Activated CD8-positive, alpha-beta T cell treated with anti-CD3 and anti-CD28 coated beads for 36 hours (primary cell): ENCODE data around the gene CFAP97. TPM values are rescaled to one million over a fixed set of nuclear protein-coding genes. Genes with fewer than 3 reads are reported as not detected.

ENCODE experiments used
- ATAC-seq: fragments of 200-7000 bp; cut with Tn5 transposase; one replicate; pipeline ENCODE4 v1.10.0; 2021; ENCODE audit warnings: mild to moderate bottlenecking, moderate library complexity
- CTCF ChIA-PET: fragments of 350-600 bp; sonication (Branson Sonifier 250); formaldehyde crosslinking; loops from one replicate; lab custom pipeline; 2021; ENCODE audit warnings: antibody characterized with exemption; lab: Charles Lee
- POLR2A ChIA-PET: fragments of 350-600 bp; sonication (Branson Sonifier 250); formaldehyde crosslinking; loops from one replicate; lab custom pipeline; 2021; ENCODE audit warnings: antibody characterized with exemption; lab: Charles Lee
- DNase-seq: peaks from one replicate; pipeline ENCODE4 v3.0.0-alpha.2; 2020
- H3K27ac Mint-ChIP-seq: one replicate; pipeline ENCODE4 v1.8.0; 2021; ENCODE audit warnings: mild to moderate bottlenecking, mixed read lengths
- H3K27me3 Mint-ChIP-seq: one replicate; pipeline ENCODE4 v1.8.0; 2021; ENCODE audit warnings: mixed read lengths
- H3K36me3 Mint-ChIP-seq: one replicate; pipeline ENCODE4 v1.8.0; 2021; ENCODE audit warnings: low read depth, mixed read lengths
- H3K4me1 Mint-ChIP-seq: one replicate; pipeline ENCODE4 v1.8.0; 2021; ENCODE audit warnings: low read depth, mixed read lengths
- H3K4me3 Mint-ChIP-seq: one replicate; pipeline ENCODE4 v1.8.0; 2021; ENCODE audit warnings: mild to moderate bottlenecking, moderate library complexity, mixed read lengths
- H3K9me3 Mint-ChIP-seq: one replicate; pipeline ENCODE4 v1.8.0; 2021; ENCODE audit warnings: mixed read lengths
- intact Hi-C: fragments of 100-400 bp; cut with micrococcal nuclease; formaldehyde crosslinking; loops from one replicate; pipeline ENCODE4 v1.10.0; 2022
- total RNA-seq, 2 experiments: library from RNA; stranded (reverse); gene quantifications; one replicate each; pipeline ENCODE4 v1.2.3, GENCODE V29; 2021
- TF ChIP-seq, protein P1 (sequence below): fragments of 200-600 bp; IDR thresholded peaks from one replicate; pipeline ENCODE4 v1.8.0; 2022; ENCODE audit warnings: antibody characterized with exemption, mild to moderate bottlenecking

The CFAP97 gene
- total RNA-seq, 2 experiments from 2014 or later: 48.5 to 50.3 TPM

GRCh38 chr4:185179488-185179887 lies 24.3 kb downstream of the CFAP97 start:
- ChIA-PET CTCF (interaction anchor here (1.1 kb wide), 1 partner anchor 45 kb away, joined by 3 read pairs; no protein-coding TSS in a partner anchor), POLR2A (no interaction called here)
- Mint-ChIP-seq H3K4me1 (peaks cover 24% of the 10 kb centered on the region), H3K27ac (no peak overlapping the region), H3K36me3 (peaks cover 22% of the 10 kb centered on the region), H3K4me3 (no peak overlapping the region), H3K9me3 (no peaks in the 10 kb centered on the region), H3K27me3 (no peaks in the 10 kb centered on the region)
- DNase-seq (peak; percentile 9), ATAC-seq (no peak)
- intact Hi-C loops: no loop called here
- TF ChIP-seq, protein P1, sequence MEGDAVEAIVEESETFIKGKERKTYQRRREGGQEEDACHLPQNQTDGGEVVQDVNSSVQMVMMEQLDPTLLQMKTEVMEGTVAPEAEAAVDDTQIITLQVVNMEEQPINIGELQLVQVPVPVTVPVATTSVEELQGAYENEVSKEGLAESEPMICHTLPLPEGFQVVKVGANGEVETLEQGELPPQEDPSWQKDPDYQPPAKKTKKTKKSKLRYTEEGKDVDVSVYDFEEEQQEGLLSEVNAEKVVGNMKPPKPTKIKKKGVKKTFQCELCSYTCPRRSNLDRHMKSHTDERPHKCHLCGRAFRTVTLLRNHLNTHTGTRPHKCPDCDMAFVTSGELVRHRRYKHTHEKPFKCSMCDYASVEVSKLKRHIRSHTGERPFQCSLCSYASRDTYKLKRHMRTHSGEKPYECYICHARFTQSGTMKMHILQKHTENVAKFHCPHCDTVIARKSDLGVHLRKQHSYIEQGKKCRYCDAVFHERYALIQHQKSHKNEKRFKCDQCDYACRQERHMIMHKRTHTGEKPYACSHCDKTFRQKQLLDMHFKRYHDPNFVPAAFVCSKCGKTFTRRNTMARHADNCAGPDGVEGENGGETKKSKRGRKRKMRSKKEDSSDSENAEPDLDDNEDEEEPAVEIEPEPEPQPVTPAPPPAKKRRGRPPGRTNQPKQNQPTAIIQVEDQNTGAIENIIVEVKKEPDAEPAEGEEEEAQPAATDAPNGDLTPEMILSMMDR: no peak

DNA sequence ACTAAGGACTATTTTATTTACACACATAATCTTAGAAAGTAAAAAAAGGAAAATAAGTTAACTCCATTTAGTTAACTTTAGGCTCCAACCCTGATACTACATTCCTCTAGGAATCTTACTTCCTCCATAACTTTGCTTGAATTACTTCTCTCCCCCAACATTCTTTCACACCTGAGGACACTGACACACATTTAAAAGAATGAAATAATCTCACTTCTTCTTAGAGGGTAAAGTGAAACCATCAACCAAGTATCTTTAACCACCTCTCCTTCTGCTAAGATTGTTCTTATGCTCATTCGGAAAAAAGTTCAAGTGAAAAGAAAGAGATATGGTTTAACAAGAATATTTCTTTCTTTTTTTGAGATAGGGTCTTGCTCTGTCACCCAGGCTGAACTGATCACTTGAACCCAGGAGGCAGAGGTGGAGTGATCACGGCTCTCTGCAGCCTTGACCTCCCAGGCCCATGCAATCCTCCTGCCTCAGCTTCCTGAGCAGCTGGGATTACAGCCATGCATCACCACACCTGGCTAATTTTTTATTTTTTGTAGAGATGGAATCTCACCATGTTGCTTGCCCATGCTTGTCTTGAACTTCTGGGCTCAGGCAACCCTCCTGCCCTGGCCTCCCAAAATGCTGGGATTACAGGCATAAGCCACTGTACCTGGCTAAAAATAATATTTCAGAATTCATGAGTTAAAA lies 32.3 kb downstream of the CFAP97 start:
- intact Hi-C loops: no loop called here
- CTCF ChIA-PET: no interaction called here
- no peak for DNase-seq
- H3K27ac Mint-ChIP-seq: no peak overlapping the region
- no peak overlapping the region for H3K4me3 Mint-ChIP-seq
- POLR2A ChIA-PET: no interaction called here
- H3K9me3 Mint-ChIP-seq: no peaks in the 10 kb centered on the region
- peaks cover 3% of the 10 kb centered on the region for H3K4me1 Mint-ChIP-seq
- TF ChIP-seq, protein P1: no peak
- H3K27me3 Mint-ChIP-seq: peaks cover 1% of the 10 kb centered on the region
- ATAC-seq: no peak
- H3K36me3 Mint-ChIP-seq: peaks cover 56% of the 10 kb centered on the region

GRCh38 chr4:185167234-185167633 lies 36.6 kb downstream of the CFAP97 start:
- H3K27me3 Mint-ChIP-seq: peaks cover 3% of the 10 kb centered on the region

DNA sequence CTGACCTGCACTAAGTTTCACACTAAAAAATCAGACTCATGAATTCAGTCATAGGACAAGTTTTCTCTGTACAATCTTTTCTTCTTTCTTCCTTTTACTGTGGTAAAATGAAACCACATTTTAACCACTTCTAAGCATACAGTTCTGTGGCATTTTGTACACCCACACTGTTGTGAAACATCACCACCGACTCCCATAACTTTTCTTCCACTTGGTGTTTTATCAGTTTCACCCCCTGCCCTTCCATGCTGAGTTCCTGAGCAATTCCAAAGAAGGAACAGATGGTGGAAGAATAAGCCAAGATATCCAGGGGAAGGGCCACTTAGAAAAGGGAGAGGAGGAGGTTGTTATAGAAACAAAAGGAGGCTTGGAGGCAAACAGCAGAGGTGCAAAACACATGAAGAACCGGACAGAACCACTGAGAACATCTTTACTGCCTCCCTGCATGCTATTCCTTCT lies 38.2 kb downstream of the CFAP97 start:
- TF ChIP-seq, protein P1: no peak
- H3K36me3 Mint-ChIP-seq: peaks cover 58% of the 10 kb centered on the region
- peak overlapping the region; percentile 58 for H3K27ac Mint-ChIP-seq
- ATAC-seq: peak; percentile 85
- H3K9me3 Mint-ChIP-seq: no peaks in the 10 kb centered on the region
- peaks cover 20% of the 10 kb centered on the region for H3K4me1 Mint-ChIP-seq
- ChIA-PET POLR2A (interaction anchor here (0.7 kb wide), 1 partner anchor 57 kb away, joined by 4 read pairs; no protein-coding TSS in a partner anchor), CTCF (interaction anchor here (0.6 to 3.8 kb wide), 6 partner anchors 9 to 69 kb away, joined by 3 to 20 read pairs (median 4); partner anchors contain the start of gene SLC25A4)
- intact Hi-C loops: no loop called here
- DNase-seq: no peak
- H3K4me3 Mint-ChIP-seq: peak overlapping the region; percentile 30
- H3K27me3 Mint-ChIP-seq: peaks cover 3% of the 10 kb centered on the region

More at GRCh38 chr4:185167234-185167633, 36.6 kb downstream of the CFAP97 start:
- ChIA-PET CTCF (interaction anchor here (3.8 kb wide), 1 partner anchor 16 kb away, joined by 20 read pairs; no protein-coding TSS in a partner anchor), POLR2A (interaction anchor here (0.9 kb wide), 1 partner anchor 9 kb away, joined by 3 read pairs; no protein-coding TSS in a partner anchor)
- Mint-ChIP-seq H3K36me3 (peaks cover 56% of the 10 kb centered on the region), H3K4me3 (no peak overlapping the region), H3K4me1 (peaks cover 20% of the 10 kb centered on the region), H3K9me3 (no peaks in the 10 kb centered on the region), H3K27ac (no peak overlapping the region)
- TF ChIP-seq, protein P1: no peak
- intact Hi-C loops: no loop called here
- no peak for ATAC-seq
- DNase-seq: no peak

- POLR2A ChIA-PET: no interaction called here
These were observed 52.5 kb downstream of the CFAP97 start for GRCh38 chr4:185151296-185151695.

More at GRCh38 chr4:185151296-185151695, 52.5 kb downstream of the CFAP97 start:
- H3K4me3 Mint-ChIP-seq: no peak overlapping the region
- H3K4me1 Mint-ChIP-seq: no peaks in the 10 kb centered on the region
- H3K27me3 Mint-ChIP-seq: no peaks in the 10 kb centered on the region
- DNase-seq: no peak
- peaks cover 37% of the 10 kb centered on the region for H3K36me3 Mint-ChIP-seq
- no peak overlapping the region for H3K27ac Mint-ChIP-seq
- TF ChIP-seq, protein P1: no peak
- no peak for ATAC-seq
- intact Hi-C loops: no loop called here
- H3K9me3 Mint-ChIP-seq: no peaks in the 10 kb centered on the region
- CTCF ChIA-PET: interaction anchor here (0.9 to 3.5 kb wide), 4 partner anchors 14 to 54 kb away, joined by 3 to 12 read pairs (median 4); no protein-coding TSS in a partner anchor
